ENCODE measurements around the gene RAD51B. TPM values are rescaled to one million over a fixed set of nuclear protein-coding genes. Genes with fewer than 3 reads are reported as not detected.

RAD51B gene
- total RNA-seq, 1 experiment from 2014 or later: 16.7 TPM

DNA sequence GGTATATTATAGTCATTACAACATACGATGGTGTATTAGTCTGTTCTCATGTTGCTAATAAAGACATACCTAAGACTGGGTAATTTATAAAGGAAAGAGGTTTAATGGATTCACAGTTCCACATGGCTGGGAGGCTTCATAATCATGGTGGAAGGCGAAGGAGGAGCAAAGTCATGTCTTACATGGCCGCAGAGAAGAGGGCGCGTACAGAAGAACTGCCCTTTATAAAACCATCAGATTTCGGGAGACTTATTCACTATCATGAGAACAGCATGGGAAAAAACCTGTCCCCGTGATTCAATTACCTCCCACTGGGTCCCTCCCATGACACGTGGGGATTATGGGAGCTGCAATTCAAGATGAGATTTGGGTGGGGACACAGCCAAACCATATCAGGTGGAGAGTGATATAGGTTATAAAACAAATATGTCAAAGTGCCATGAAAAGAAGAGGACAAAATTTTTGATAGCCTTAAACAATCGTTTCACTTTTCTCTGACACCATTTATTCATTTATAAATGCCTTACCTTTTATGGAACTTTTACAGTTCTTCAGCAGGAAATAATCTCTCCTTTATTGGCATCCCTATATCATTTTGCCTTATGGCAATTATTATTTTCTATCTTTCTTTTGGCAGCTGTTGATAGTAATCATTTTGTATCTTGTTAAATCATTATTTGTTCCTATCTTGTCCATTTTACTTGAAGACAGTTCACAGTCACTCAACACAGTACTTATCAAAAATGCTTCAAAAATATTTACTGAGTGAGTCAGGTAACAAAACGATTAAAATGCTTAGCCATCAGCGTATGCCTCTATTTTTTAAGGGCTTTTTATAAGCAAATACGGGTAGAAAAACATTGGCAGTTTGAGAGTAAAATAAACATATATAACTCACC, 196.0 kb downstream of the RAD51B start:
- Histone ChIP-seq H3K9ac (ENCODE audit: extremely low read depth, insufficient read length, low read length) (no peak overlapping the region), H3K4me2 (ENCODE audit: insufficient read depth, insufficient read length, low read length) (no peak overlapping the region), H3K79me2 (ENCODE audit: insufficient read depth, low read length) (no peaks in the 10 kb centered on the region), H2AK5ac (ENCODE audit: insufficient read length, low read length) (no peak overlapping the region), H3K56ac (ENCODE audit: insufficient read length, low read depth, low read length) (no peak overlapping the region), H3K79me1 (ENCODE audit: insufficient read depth, low read depth, low read length, poor library complexity, severe bottlenecking) (no peaks in the 10 kb centered on the region), H4K8ac (replicated peaks; ENCODE audit: insufficient read length, low read depth, low read length) (no peak overlapping the region), H3K27ac (ENCODE audit: insufficient read length, low read depth, low read length) (no peak overlapping the region), H2BK5ac (ENCODE audit: insufficient read length, low read length) (no peak overlapping the region), H2BK120ac (ENCODE audit: low read depth, low read length, poor library complexity, severe bottlenecking) (no peak overlapping the region), H3K23me2 (ENCODE audit: insufficient read length, low read depth, low read length, poor library complexity, severe bottlenecking) (no peaks in the 10 kb centered on the region), H2AFZ (ENCODE audit: low read length) (no peak overlapping the region), H3K27me3 (ENCODE audit: insufficient read depth, low read length) (no peaks in the 10 kb centered on the region), H4K5ac (ENCODE audit: insufficient read length, low read depth, low read length) (no peak overlapping the region), H2BK20ac (ENCODE audit: low read depth, low read length, poor library complexity, severe bottlenecking) (no peak overlapping the region), H3T11ph (ENCODE audit: low read length) (no peak overlapping the region), H2BK15ac (ENCODE audit: low read depth, low read length) (no peak overlapping the region), H2BK12ac (ENCODE audit: insufficient read length, low read depth, low read length) (no peak overlapping the region), H3K4me1 (ENCODE audit: insufficient read depth, low read length) (no peaks in the 10 kb centered on the region), H3K23ac (ENCODE audit: insufficient read length, low read depth, low read length) (no peak overlapping the region), H3K14ac (ENCODE audit: insufficient read depth, low read length) (no peak overlapping the region), H4K91ac (ENCODE audit: insufficient read length, low read depth, low read length) (no peak overlapping the region), H3K9me3 (ENCODE audit: control insufficient read depth, low read depth, low read length) (no peaks in the 10 kb centered on the region), H3K4ac (ENCODE audit: low read depth, low read length) (no peak overlapping the region), H4K20me1 (ENCODE audit: control insufficient read depth, insufficient read depth, insufficient read length) (no peaks in the 10 kb centered on the region), H3K18ac (ENCODE audit: insufficient read length, low read depth, low read length) (no peak overlapping the region)
- WGBS (ENCODE audit: extremely low coverage, insufficient read length, low lambda C conversion rate): no CpG with 5 or more reads among the region's 12 CpGs
- Mint-ChIP-seq H3K27me3 (ENCODE audit: low read depth) (no peaks in the 10 kb centered on the region), H3K4me1 (peaks cover 2% of the 10 kb centered on the region in 2 experiments), H3K9me3 (peaks cover 6 to 10% of the 10 kb centered on the region in 2 experiments; a peak in 4 of 5 replicates), H3K27ac (no peak overlapping the region), H3K4me3 (no peak overlapping the region), H3K36me3 (ENCODE audit: insufficient read depth in 1 of 3, low read depth in 3 of 3) (peaks cover 0 to 8% (median 5%) of the 10 kb centered on the region in 3 experiments; a peak in 4 of 7 replicates)
- DNase-seq: no peak
- TF ChIP-seq, protein P1, sequence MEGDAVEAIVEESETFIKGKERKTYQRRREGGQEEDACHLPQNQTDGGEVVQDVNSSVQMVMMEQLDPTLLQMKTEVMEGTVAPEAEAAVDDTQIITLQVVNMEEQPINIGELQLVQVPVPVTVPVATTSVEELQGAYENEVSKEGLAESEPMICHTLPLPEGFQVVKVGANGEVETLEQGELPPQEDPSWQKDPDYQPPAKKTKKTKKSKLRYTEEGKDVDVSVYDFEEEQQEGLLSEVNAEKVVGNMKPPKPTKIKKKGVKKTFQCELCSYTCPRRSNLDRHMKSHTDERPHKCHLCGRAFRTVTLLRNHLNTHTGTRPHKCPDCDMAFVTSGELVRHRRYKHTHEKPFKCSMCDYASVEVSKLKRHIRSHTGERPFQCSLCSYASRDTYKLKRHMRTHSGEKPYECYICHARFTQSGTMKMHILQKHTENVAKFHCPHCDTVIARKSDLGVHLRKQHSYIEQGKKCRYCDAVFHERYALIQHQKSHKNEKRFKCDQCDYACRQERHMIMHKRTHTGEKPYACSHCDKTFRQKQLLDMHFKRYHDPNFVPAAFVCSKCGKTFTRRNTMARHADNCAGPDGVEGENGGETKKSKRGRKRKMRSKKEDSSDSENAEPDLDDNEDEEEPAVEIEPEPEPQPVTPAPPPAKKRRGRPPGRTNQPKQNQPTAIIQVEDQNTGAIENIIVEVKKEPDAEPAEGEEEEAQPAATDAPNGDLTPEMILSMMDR (conservative IDR thresholded peaks at IDR 0.05): no peak
